Peyer's patch (tissue), 4 donors: Measurements from ENCODE around the gene TMEM178B.

Source experiments
- POLR2A ChIP-seq, 2 donors: fragments of 450-650 bp; IDR thresholded peaks; one replicate each; pipeline ENCODE4 v1.5.1; 2017; ENCODE audit warnings: antibody characterized with exemption in 2 of 2, mild to moderate bottlenecking in 2 of 2, moderate library complexity in 2 of 2
- TF ChIP-seq, protein P1 (sequence below), 6 experiments: fragments of 450-650 bp in 4 of 6; fragments of 200-600 bp in 2 of 6; sonication (generic) in 1 of 6; IDR thresholded peaks; one replicate each; pipeline ENCODE4 v1.5.1; 2017 to 2019; ENCODE audit warnings: antibody characterized with exemption in 6 of 6, mild to moderate bottlenecking in 3 of 6, moderate library complexity in 1 of 6

DNA sequence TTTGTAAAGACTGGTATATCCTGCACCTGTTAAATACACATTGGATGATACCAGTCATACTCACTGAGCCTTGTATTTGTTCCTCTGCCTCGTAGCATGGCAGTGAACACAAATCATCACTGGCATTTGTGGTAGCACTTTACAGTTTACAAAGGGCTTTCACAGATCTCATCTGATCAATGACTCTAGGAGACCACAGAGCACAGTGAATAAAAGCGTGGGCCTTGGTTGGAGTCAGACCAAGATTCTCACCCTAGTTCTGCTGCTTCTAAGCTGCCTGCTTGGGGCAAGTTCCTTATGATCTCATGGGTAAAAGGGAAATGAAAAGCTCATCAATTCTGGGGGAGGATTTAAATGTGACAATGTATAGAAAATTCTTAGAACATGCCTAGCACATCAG is 347.4 kb downstream of the TMEM178B start:
- TF ChIP-seq, protein P1, sequence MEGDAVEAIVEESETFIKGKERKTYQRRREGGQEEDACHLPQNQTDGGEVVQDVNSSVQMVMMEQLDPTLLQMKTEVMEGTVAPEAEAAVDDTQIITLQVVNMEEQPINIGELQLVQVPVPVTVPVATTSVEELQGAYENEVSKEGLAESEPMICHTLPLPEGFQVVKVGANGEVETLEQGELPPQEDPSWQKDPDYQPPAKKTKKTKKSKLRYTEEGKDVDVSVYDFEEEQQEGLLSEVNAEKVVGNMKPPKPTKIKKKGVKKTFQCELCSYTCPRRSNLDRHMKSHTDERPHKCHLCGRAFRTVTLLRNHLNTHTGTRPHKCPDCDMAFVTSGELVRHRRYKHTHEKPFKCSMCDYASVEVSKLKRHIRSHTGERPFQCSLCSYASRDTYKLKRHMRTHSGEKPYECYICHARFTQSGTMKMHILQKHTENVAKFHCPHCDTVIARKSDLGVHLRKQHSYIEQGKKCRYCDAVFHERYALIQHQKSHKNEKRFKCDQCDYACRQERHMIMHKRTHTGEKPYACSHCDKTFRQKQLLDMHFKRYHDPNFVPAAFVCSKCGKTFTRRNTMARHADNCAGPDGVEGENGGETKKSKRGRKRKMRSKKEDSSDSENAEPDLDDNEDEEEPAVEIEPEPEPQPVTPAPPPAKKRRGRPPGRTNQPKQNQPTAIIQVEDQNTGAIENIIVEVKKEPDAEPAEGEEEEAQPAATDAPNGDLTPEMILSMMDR (IDR thresholded peaks at IDR 0.05), result no peak
- TF ChIP-seq POLR2A (IDR thresholded peaks at IDR 0.05), result no peak
